CD8-positive, alpha-beta memory T cell (primary cell): ENCODE measurements around the gene RNF183. TPM values are rescaled to one million over a fixed set of nuclear protein-coding genes. Genes with fewer than 3 reads are reported as not detected.

ENCODE experiments used
- CTCF ChIA-PET: fragments of 350-600 bp; sonication (Branson Sonifier 250); formaldehyde crosslinking; loops from one replicate; lab custom pipeline; 2021; ENCODE audit warnings: antibody characterized with exemption; lab: Charles Lee
- POLR2A ChIA-PET: fragments of 350-600 bp; sonication (Branson Sonifier 250); formaldehyde crosslinking; loops from one replicate; lab custom pipeline; 2021; ENCODE audit warnings: antibody characterized with exemption; lab: Charles Lee
- DNase-seq, 5 donors: peaks; one replicate each; pipeline versions ENCODE4 v3.0.0 to v3.0.0-alpha.2; 2020 to 2022; ENCODE audit warnings: mixed read lengths in 1 of 5
- H3K27ac ChIP-seq: one replicate; pipeline ENCODE4 v1.7.0; 2013; ENCODE audit warnings: low read depth, mild to moderate bottlenecking, low read length, moderate library complexity
- H3K27me3 ChIP-seq: 2 replicates; pipeline ENCODE4 v1.7.0; 2013; ENCODE audit warnings: low read length, mild to moderate bottlenecking; ENCODE audit not compliant: insufficient read depth, poor library complexity, severe bottlenecking
- H3K36me3 ChIP-seq: 2 replicates; pipeline ENCODE4 v1.7.0; 2013; ENCODE audit warnings: mild to moderate bottlenecking, low read length, moderate library complexity; ENCODE audit not compliant: insufficient read depth
- H3K4me1 ChIP-seq: 2 replicates; pipeline ENCODE4 v1.7.0; 2013; ENCODE audit warnings: mild to moderate bottlenecking, low read length, moderate library complexity; ENCODE audit not compliant: insufficient read depth
- H3K4me3 ChIP-seq: 2 replicates; pipeline ENCODE4 v1.7.0; 2013; ENCODE audit warnings: mild to moderate bottlenecking, low read length
- H3K9me3 ChIP-seq: 2 replicates; pipeline ENCODE4 v1.7.0; 2013; ENCODE audit warnings: mild to moderate bottlenecking, low read length
- H3K27ac Mint-ChIP-seq, 8 donors: one replicate each; pipeline ENCODE4 v1.8.0; 2020 to 2021; ENCODE audit warnings: mixed read lengths in 8 of 8, mild to moderate bottlenecking in 6 of 8, inconsistent platforms in 3 of 8, moderate library complexity in 3 of 8
- H3K27me3 Mint-ChIP-seq, 2 donors: one replicate each; pipeline ENCODE4 v1.8.0; 2020 to 2021; ENCODE audit warnings: mixed read lengths in 2 of 2, mild to moderate bottlenecking in 1 of 2, moderate library complexity in 1 of 2
- H3K36me3 Mint-ChIP-seq, 3 donors: one replicate each; pipeline ENCODE4 v1.8.0; 2020 to 2021; ENCODE audit warnings: mixed read lengths in 3 of 3, inconsistent platforms in 1 of 3, mild to moderate bottlenecking in 1 of 3
- H3K4me1 Mint-ChIP-seq, 3 donors: one replicate each; pipeline ENCODE4 v1.8.0; 2020 to 2021; ENCODE audit warnings: mixed read lengths in 3 of 3, inconsistent platforms in 1 of 3, mild to moderate bottlenecking in 1 of 3
- H3K4me3 Mint-ChIP-seq, 7 donors: one replicate each; pipeline ENCODE4 v1.8.0; 2020 to 2021; ENCODE audit warnings: mixed read lengths in 7 of 7, mild to moderate bottlenecking in 6 of 7, moderate library complexity in 4 of 7, inconsistent platforms in 2 of 7
- H3K9me3 Mint-ChIP-seq, 5 donors: one replicate each; pipeline ENCODE4 v1.8.0; 2020 to 2022; ENCODE audit warnings: mixed read lengths in 5 of 5, mild to moderate bottlenecking in 3 of 5, moderate library complexity in 2 of 5, inconsistent platforms in 1 of 5
- polyA plus RNA-seq: library from polyadenylated mRNA; unstranded; fragments of 300-500 nt; fragmentation: Illumina TruSeq; gene quantifications from one replicate; pipeline ENCODE4 v1.2.3, GENCODE V29; 2021
- total RNA-seq, 2 experiments: library from RNA; stranded (reverse); gene quantifications; one replicate each; pipeline ENCODE4 v1.2.3, GENCODE V29; 2021

The RNF183 gene
- total and polyA plus RNA-seq, 3 experiments from 2014 or later, result not detected

- Mint-ChIP-seq H3K9me3 (no peaks in the 10 kb centered on the region), H3K4me3 (no peak overlapping the region), H3K27me3 (no peaks in the 10 kb centered on the region), H3K4me1 (no peaks in the 10 kb centered on the region), H3K27ac (peak overlapping the region in 1 of 8 donors; percentile 64), H3K36me3 (peaks cover 8 to 90% (median 38%) of the 10 kb centered on the region in 3 donors)
- Histone ChIP-seq H3K27me3 (no peaks in the 10 kb centered on the region), H3K4me1 (no peaks in the 10 kb centered on the region), H3K4me3 (no peak overlapping the region), H3K36me3 (peaks cover 64% of the 10 kb centered on the region), H3K27ac (no peak overlapping the region), H3K9me3 (no peaks in the 10 kb centered on the region)
- DNase-seq, result no peak
- CTCF ChIA-PET, result no interaction called here
- POLR2A ChIA-PET, result no interaction called here
These were observed 14.1 kb downstream of the RNF183 start for GRCh38 chr9:113289091-113289490.

- DNase-seq, result no peak
- Mint-ChIP-seq H3K9me3 (no peaks in the 10 kb centered on the region), H3K4me1 (peaks cover 23 to 35% (median 32%) of the 10 kb centered on the region in 3 donors), H3K36me3 (peaks cover 21 to 78% (median 35%) of the 10 kb centered on the region in 3 donors), H3K27me3 (no peaks in the 10 kb centered on the region), H3K27ac (peak overlapping the region in 6 of 8 donors; percentile 16 to 68 (median 54)), H3K4me3 (peak overlapping the region in 1 of 7 donors; percentile 31)
- peaks cover 6% of the 10 kb centered on the region for H3K4me1 ChIP-seq
- H3K9me3 ChIP-seq, result no peaks in the 10 kb centered on the region
- H3K4me3 ChIP-seq, result no peak overlapping the region
- H3K36me3 ChIP-seq, result peaks cover 68% of the 10 kb centered on the region
- ChIA-PET CTCF (interaction anchor here (1.0 kb wide), 1 partner anchor 9 kb away, joined by 3 read pairs; no protein-coding TSS in a partner anchor), POLR2A (no interaction called here)
- H3K27me3 ChIP-seq, result no peaks in the 10 kb centered on the region
- no peak overlapping the region for H3K27ac ChIP-seq
These were observed 21.8 kb downstream of the RNF183 start for GRCh38 chr9:113281356-113281755.

- peaks cover 29 to 35% (median 32%) of the 10 kb centered on the region in 3 donors for H3K4me1 Mint-ChIP-seq
- no peak overlapping the region for H3K4me3 ChIP-seq
- no peak overlapping the region for H3K4me3 Mint-ChIP-seq
- CTCF ChIA-PET, result no interaction called here
- no peaks in the 10 kb centered on the region for H3K27me3 ChIP-seq
- no peak overlapping the region for H3K27ac ChIP-seq
- no peaks in the 10 kb centered on the region for H3K27me3 Mint-ChIP-seq
- no peaks in the 10 kb centered on the region for H3K9me3 Mint-ChIP-seq
- POLR2A ChIA-PET, result no interaction called here
- H3K36me3 ChIP-seq, result peaks cover 49% of the 10 kb centered on the region
- no peak for DNase-seq
- peaks cover 13 to 62% (median 25%) of the 10 kb centered on the region in 3 donors for H3K36me3 Mint-ChIP-seq
- peak overlapping the region in 6 of 8 donors; percentile 2 to 67 (median 35) for H3K27ac Mint-ChIP-seq
- H3K4me1 ChIP-seq, result peaks cover 23% of the 10 kb centered on the region
- no peaks in the 10 kb centered on the region for H3K9me3 ChIP-seq
These were observed 24.3 kb downstream of the RNF183 start for GRCh38 chr9:113278840-113279239.

GRCh38 chr9:113275157-113276131 is 27.7 kb downstream of the RNF183 start, which contains the start of the genes CDC26 and PRPF4:
TSS of gene CDC26 (minus strand) at chr9:113275572. CDS start at chr9:113272507, 3,065 bp downstream.
TSS of gene PRPF4 (plus strand) at chr9:113275658. CDS start at chr9:113275744, 86 bp downstream.
- Mint-ChIP-seq H3K27ac (no peak within 1 kb of the TSS), H3K36me3 (peaks cover 7 to 58% (median 18%) of the 10 kb centered on the region in 3 donors), H3K27me3 (no peaks in the 10 kb centered on the region), H3K4me1 (peaks cover 27 to 40% (median 37%) of the 10 kb centered on the region in 3 donors), H3K4me3 (no peak within 1 kb of the TSS), H3K9me3 (no peaks in the 10 kb centered on the region)
- Histone ChIP-seq H3K36me3 (peaks cover 46% of the 10 kb centered on the region), H3K27me3 (no peaks in the 10 kb centered on the region), H3K4me3 (peak within 1 kb of the TSS; percentile 92), H3K9me3 (no peaks in the 10 kb centered on the region), H3K27ac (peak within 1 kb of the TSS; percentile 95), H3K4me1 (peaks cover 23% of the 10 kb centered on the region)
- ChIA-PET CTCF (interaction anchor here (0.6 to 5.1 kb wide), 24 partner anchors 9 to 381 kb away, joined by 3 to 67 read pairs (median 4); partner anchors contain the start of genes ALAD, C9orf43, FKBP15 and HDHD3), POLR2A (interaction anchor here (0.5 to 1.7 kb wide), 5 partner anchors 22 to 1655 kb away, joined by 3 to 15 read pairs (median 5); partner anchors contain the start of genes C9orf43, FKBP15, POLE3 and SLC31A1)
- peak; percentile 93 to 97 (median 93) for DNase-seq

- H3K36me3 ChIP-seq, result peaks cover 44% of the 10 kb centered on the region
- peaks cover 23% of the 10 kb centered on the region for H3K4me1 ChIP-seq
- H3K27me3 ChIP-seq, result no peaks in the 10 kb centered on the region
- no peaks in the 10 kb centered on the region for H3K9me3 ChIP-seq
- POLR2A ChIA-PET, result interaction anchor here (0.5 to 1.7 kb wide), 4 partner anchors 54 to 1656 kb away, joined by 3 to 15 read pairs (median 5); partner anchors contain the start of genes C9orf43, FKBP15, POLE3 and SLC31A1
- peak in 3 of 5 donors; percentile 18 to 63 (median 55) for DNase-seq
- H3K27ac ChIP-seq, result peak overlapping the region; percentile 95
- H3K27me3 Mint-ChIP-seq, result no peaks in the 10 kb centered on the region
- no peaks in the 10 kb centered on the region for H3K9me3 Mint-ChIP-seq
- H3K4me3 ChIP-seq, result peak overlapping the region; percentile 92
- peaks cover 25 to 36% (median 34%) of the 10 kb centered on the region in 3 donors for H3K4me1 Mint-ChIP-seq
- H3K36me3 Mint-ChIP-seq, result peaks cover 6 to 57% (median 17%) of the 10 kb centered on the region in 3 donors
- no peak overlapping the region for H3K27ac Mint-ChIP-seq
- H3K4me3 Mint-ChIP-seq, result no peak overlapping the region
- CTCF ChIA-PET, result interaction anchor here (0.6 to 5.1 kb wide), 24 partner anchors 8 to 382 kb away, joined by 3 to 67 read pairs (median 4); partner anchors contain the start of genes ALAD, C9orf43, FKBP15 and HDHD3
These were observed 28.6 kb downstream of the RNF183 start for GRCh38 chr9:113274474-113275156.

GRCh38 chr9:113269871-113270270 is 33.3 kb downstream of the RNF183 start:
- H3K36me3 Mint-ChIP-seq, result peaks cover 4 to 75% (median 20%) of the 10 kb centered on the region in 3 donors
- H3K27ac Mint-ChIP-seq, result peak overlapping the region in 4 of 8 donors; percentile 2 to 58 (median 49)
- ChIA-PET POLR2A (no interaction called here), CTCF (interaction anchor here (0.7 to 1.7 kb wide), 2 partner anchors 176 to 386 kb away, joined by 3 to 6 read pairs; no protein-coding TSS in a partner anchor)
- Histone ChIP-seq H3K4me1 (peaks cover 15% of the 10 kb centered on the region), H3K4me3 (no peak overlapping the region), H3K9me3 (no peaks in the 10 kb centered on the region), H3K36me3 (peaks cover 37% of the 10 kb centered on the region), H3K27ac (no peak overlapping the region), H3K27me3 (no peaks in the 10 kb centered on the region)
- DNase-seq, result no peak
- no peaks in the 10 kb centered on the region for H3K27me3 Mint-ChIP-seq
- H3K4me1 Mint-ChIP-seq, result peaks cover 19 to 26% (median 21%) of the 10 kb centered on the region in 3 donors
- no peaks in the 10 kb centered on the region for H3K9me3 Mint-ChIP-seq
- H3K4me3 Mint-ChIP-seq, result no peak overlapping the region

- peak overlapping the region in 1 of 8 donors; percentile 2 for H3K27ac Mint-ChIP-seq
- Histone ChIP-seq H3K36me3 (peaks cover 37% of the 10 kb centered on the region), H3K4me1 (peaks cover 10% of the 10 kb centered on the region), H3K4me3 (no peak overlapping the region), H3K9me3 (no peaks in the 10 kb centered on the region), H3K27ac (no peak overlapping the region), H3K27me3 (no peaks in the 10 kb centered on the region)
- H3K9me3 Mint-ChIP-seq, result no peaks in the 10 kb centered on the region
- DNase-seq, result no peak
- no peak overlapping the region for H3K4me3 Mint-ChIP-seq
- ChIA-PET CTCF (interaction anchor here (0.7 to 1.7 kb wide), 2 partner anchors 177 to 387 kb away, joined by 3 to 6 read pairs; no protein-coding TSS in a partner anchor), POLR2A (no interaction called here)
- H3K36me3 Mint-ChIP-seq, result peaks cover 4 to 75% (median 20%) of the 10 kb centered on the region in 3 donors
- H3K27me3 Mint-ChIP-seq, result no peaks in the 10 kb centered on the region
- H3K4me1 Mint-ChIP-seq, result peaks cover 17 to 26% (median 21%) of the 10 kb centered on the region in 3 donors
These were observed 33.8 kb downstream of the RNF183 start for GRCh38 chr9:113269355-113269754.
